ENCODE results near the gene TMX2. TPM values are rescaled to one million over a fixed set of nuclear protein-coding genes. Genes with fewer than 3 reads are reported as not detected.
A peak's percentile ranks its signal among the peaks of the same experiment; 100 is the strongest.
"Not testable (repeated sequence)": the region's sequence is repeated elsewhere in the genome, so short reads cannot be mapped to it uniquely, and the experiment has no call there.

TMX2 gene, protein sequence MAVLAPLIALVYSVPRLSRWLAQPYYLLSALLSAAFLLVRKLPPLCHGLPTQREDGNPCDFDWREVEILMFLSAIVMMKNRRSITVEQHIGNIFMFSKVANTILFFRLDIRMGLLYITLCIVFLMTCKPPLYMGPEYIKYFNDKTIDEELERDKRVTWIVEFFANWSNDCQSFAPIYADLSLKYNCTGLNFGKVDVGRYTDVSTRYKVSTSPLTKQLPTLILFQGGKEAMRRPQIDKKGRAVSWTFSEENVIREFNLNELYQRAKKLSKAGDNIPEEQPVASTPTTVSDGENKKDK
- total RNA-seq, result 61.8 and 76.4 TPM in 2 replicates
- 102 TPM for polyA plus RNA-seq (2012)

DNA sequence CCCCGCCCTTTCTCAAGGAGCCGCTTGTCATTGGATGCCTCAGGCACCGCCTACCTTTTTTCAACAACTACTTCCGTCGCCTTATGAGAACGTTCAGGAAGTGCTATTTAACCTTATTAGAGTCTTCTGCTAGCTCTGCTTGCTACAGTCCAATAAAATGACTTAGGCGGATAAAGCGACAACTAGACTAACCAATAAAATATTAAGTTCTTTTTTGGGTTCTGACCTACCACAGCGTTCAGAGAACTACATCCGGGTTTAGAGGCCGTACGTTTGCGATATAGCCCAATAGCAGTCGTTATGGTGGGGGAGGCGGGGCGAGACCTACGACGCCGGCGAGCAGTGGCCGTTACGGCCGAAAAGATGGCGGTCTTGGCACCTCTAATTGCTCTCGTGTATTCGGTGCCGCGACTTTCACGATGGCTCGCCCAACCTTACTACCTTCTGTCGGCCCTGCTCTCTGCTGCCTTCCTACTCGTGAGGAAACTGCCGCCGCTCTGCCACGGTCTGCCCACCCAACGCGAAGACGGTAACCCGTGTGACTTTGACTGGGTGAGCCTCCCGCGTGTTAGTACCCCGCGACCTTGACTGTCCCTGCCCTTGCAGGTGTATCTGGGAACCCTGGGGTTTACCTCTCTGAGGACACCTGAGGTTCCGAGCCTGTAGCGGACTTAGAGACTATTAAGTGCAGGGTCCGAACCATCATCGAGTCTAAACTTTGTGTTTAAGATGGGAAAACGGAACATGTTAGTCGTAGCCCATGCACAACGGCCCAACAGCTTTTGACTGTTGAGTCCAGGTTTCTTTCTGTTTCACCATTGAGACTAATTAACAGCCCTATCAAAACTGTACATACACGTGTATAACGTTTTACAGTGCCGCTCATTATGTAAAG is at the start of gene TMX2:
TSS of gene TMX2 (plus strand) at position 338 of the 895 bp plus-strand sequence. CDS start at position 364, 26 bp downstream.
- peak; percentile 99 for DNase-seq (ENCODE audit: low read depth)

DNA sequence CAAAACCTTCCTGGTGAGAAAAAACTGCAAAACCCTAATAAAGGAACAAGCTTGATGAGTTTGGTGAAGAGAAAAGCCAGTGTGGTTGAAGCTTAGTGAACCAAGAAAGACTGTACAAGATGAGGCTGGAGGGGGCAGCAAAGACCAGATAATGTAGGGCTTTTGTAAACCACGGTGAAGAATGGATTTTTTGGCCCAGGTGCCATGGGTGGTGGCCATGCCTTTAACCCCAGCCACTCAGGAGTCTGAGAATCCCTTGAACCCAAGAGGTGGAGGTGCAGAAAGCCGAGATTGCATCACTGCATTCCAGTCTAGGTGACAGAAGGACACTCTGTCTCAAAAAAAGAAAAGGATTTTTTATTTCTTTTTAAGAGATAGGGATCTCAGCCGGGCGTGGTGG is 49.5 kb upstream of the TMX2 start:
- DNase-seq (ENCODE audit: low read depth), result no peak

DNA sequence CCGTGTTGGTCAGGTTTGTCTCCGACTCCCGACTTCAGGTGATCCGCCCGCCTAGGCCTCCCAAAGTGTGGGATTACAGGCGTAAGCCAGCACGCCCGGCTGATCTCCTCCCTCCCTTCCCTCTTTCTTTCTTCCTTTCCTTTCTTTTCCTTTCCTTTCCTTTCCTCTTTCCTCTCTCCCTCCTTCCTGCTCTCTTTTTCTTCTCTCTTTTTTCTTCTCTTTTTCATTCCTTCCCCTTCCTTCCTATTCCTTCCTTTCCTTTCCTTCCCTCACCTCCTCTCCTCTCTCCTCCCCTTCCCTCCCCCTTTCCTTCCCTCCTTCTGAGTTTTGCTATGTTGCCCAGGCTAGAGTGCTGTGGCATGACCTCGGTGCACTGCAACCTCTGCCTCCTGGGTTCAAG is 48.4 kb upstream of the TMX2 start:
- no peak for DNase-seq (ENCODE audit: low read depth)

DNA sequence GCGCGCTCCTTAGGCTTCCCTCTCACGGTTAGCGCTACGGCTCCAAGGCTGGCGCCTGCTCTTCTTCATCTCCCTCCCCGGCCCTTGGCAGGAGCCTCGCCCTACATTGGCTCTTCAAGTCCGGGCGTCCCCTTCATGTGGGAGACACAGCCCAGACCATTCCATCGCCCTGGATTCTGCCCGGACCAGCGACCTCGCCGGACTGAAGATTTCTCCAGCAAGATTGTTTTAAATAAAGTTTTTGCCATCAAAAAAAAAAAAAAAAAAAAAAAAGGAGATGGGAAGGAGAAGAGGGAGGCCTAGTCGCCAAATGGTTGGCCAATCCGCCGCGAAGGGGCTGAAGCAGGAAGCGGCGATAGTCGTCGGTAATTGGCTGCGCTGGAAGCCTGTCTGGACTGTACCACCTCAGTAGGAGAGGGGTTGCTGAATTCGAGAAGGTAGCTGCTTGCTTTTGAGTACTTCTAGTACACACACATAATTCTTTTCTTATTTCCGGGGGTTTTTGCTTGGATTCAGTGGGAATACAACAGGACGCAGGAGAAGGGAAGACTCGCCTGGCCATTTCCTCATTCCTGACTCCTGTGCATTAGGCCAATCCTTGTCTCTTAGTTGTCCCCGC is 45.2 kb upstream of the TMX2 start:
- DNase-seq (ENCODE audit: low read depth), result peak; percentile 99

DNA sequence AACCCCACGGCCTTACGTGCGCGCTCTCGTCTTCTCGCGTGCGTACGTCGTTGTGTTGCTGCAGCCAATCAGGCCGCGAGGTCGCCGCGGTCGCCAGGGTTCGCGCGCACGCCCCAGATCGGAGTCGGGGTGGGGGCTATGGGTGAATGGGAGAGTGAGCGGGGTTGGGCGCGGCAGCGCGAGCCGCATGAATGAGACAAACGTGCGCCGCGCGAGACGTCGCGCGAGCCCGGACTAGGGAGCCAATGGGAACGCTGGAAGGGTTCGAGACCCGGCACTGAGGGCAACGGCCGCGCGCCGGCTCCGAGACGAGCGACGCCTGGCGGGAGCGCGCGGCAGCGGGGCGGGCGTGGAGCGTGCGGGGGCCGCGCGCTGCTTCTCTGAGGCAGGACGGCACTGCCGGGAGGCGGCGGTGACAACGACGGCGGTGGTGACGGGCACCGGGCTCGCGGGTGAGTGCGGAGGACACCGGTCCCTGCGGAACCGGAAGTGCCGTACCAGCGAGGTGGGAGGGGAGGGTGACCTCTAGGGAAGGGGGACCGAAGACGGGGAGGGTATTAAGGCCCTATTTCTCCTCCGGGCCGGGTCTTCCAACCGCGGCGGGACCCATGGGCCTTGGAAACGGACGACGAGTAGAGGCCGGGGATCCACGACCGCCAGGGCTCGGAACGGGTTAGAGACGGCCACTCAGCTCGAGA is 44.5 kb upstream of the TMX2 start, which contains the start of gene ZDHHC5:
TSS of gene ZDHHC5 (plus strand) at position 379 of the 698 bp plus-strand sequence. CDS start 4,977 bp downstream, outside the sequence.
- DNase-seq (ENCODE audit: low read depth), result peak; percentile 99

DNA sequence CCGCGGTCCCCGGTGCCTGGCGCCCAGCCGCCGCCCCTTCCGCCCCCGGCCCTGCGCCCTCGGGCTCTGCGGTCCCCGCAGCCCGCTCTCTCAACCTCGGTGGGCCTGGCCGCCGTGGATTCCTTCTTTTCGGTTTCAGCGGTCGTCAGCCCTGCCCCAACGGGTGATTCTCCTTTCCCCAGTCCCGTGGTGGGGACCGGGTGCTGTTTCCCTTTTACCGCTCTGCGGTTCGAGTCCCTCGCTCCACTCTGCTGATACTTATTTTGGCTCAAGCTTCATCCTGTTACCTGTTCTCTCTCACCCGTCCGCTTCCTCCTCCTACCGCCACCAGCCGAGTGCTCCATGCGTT is 44.0 kb upstream of the TMX2 start:
- DNase-seq (ENCODE audit: low read depth), result no peak

DNA sequence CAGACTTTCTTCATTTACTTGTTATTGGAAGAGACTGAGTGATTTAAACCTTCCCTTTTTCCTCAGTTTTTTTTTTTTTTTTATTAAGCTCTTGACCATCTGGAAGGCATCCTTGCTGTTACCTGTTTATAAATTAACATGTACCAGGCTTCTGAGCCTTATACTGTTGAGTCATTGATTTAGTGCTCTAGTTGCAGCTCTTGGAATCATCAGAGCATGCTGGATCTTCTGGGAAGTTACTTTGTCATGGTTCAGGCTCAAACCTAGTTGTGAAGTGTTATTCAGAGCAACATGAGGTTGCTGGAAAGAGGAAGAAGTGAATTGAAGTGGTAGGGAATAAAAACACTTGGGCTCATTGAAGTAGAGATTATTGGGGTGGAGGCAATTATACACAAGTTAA is 38.1 kb upstream of the TMX2 start:
- no peak for DNase-seq (ENCODE audit: low read depth)

DNA sequence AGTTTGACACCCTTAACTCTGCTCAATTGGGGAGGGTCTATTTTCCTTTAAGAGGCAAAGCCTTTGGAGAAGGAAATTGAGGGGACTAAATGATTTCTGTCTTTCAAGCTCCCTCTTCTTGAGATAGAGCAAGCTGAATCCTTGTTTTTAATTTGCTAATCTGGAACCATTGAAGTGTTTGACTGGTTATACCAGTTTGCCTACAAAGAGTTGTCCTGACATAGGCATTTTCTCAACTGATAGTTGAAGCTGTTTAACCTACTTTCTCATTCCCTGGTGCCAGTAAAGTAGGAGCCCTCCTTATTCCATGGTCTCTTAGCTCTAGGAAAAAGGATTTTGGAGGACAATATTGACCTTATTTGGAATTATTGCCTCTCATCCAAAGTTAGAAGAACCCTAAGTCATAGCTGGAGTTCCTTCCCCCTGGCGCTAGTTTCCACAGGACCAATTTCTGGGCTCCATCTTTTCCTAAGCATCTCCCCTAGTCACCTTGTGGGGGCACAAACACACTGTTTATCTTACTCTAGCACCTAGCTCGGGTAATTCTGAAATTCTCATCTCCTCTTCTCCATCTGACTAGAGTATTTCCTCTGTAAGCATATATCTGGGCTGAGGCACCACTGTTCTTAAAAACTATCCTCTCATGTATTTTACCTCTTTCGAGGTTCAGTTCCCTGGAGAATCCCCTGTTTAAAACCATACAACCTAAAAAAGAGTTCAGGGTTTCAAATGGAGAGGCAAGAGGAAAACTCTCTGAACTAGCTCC is 37.0 kb upstream of the TMX2 start:
- no peak for DNase-seq (ENCODE audit: low read depth)

DNA sequence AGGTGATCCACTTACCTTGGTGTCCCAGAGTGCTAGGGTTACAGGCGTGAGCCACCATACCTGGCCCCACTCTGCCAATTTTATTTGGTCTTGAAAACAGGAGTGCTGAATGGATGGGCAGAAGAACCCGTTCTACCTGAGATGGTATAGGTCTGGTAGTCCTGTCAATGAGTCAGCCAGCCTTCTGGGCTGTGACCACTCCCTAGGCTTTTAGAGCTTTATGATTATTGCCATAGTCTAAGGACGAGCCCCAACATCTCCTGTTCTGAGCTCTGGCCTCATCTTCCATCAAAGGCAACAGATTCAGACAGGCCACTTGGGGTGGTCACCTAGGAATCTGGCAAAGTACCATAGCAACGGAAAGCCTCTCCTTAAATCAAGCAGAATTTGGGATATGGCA is 33.0 kb upstream of the TMX2 start:
- DNase-seq (ENCODE audit: low read depth), result no peak

DNA sequence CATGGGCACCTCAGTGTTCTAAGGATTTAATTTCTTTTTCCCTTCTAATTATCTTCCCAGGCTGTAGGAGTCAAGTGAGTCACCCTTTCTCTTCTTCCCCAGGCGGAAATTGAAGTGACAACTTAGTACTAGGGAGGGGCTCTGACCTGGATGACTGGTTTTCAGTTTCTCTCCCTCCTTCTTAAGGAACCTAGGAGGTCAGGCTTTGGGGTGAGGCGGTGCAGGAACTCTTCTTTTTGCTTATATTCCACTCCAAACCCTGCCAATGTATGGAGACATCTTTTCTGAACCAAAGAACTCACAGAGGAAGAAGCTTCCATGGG is 31.9 kb upstream of the TMX2 start:
- no peak for DNase-seq (ENCODE audit: low read depth)

DNA sequence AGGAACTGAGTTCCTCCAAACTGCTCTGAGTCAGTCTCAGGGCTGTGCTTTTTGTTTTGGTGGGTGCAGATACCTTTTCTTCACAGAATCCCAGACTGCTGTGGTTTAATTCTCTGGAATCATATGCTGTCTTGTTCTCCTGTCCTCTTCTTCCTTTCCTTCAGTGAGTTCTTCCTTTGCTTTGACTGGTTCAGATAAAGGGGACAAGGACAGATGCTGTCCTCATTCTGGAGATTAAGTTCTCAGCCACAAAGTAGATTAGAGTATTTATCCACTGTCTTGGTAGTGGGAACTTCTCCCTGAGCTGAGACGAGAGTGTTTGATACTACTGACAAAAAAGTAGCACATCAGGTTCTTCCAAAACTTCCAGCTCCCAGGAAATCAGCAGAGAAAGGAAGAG is 31.2 kb upstream of the TMX2 start:
- DNase-seq (ENCODE audit: low read depth), result no peak

DNA sequence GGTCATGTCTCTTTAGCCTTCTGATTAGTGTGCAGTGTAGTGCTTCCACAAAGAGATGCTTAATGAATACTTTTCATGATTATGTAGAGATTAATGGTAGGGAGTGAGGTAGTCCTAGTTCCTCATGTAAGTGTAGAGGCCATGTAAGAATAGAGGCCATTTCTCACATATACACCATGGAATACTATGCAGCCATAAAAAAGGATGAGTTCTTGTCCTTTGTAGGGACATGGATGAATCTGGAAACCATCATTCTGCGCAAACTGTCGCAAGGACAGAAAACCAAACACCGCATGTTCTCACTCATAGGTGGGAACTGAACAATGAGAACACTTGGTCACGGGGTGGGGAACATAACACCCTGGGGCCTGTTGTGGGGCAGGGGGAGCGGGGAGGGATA is 21.9 kb upstream of the TMX2 start:
- not testable (repeated sequence) for DNase-seq (ENCODE audit: low read depth)

DNA sequence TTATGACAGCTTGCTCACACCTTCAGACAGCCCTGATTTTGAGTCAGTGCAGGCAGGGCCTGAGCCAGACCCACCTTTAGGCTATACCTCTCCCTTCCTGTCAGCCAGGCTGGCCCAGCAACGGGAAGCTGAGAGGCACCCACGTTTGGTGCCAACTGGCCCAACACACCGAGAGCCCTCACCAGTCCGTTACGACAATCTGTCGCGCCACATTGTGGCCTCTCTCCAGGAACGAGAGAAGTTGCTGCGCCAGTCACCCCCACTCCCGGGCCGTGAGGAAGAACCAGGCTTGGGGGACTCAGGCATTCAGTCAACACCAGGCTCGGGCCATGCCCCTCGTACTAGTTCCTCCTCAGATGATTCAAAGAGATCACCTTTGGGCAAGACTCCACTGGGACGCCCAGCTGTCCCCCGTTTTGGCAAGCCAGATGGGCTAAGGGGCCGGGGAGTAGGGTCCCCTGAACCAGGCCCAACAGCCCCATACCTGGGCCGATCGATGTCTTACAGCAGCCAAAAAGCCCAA is 13.5 kb upstream of the TMX2 start:
- no peak for DNase-seq (ENCODE audit: low read depth)

DNA sequence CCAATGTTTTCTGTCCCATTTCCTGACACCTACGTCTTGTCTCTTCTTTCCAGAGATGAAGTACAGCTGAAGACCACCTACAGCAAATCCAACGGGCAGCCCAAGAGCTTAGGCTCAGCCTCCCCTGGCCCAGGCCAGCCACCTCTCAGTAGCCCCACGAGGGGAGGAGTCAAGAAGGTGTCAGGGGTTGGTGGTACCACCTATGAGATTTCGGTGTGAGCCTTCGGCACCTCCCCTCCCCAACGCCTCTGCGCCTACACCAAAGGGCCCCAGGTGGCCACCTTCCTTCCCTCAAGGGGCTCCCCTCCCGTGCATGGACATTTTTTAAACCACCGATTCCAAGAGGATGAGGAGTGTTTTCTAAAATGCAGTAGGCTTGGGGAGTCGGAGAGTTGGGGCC is 12.6 kb upstream of the TMX2 start:
- DNase-seq (ENCODE audit: low read depth), result no peak

DNA sequence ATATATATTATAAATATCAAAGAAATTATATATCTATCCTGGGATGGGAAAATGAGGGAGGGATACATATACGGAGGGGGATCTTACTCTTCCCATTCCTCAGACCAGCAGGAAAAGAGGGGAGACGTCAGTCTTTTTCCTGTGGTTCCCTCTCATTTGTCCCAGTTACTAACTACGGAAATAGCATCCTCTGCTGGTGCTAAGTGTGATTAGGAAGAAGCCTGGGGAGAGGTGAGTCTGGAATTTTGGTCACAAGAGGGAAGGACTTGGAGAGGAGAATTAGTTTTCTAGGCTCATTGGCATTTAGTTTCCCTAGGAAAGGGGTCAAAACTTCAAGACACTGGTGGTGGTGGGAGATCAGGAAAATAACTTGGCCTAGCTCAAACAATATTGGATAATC is 12.0 kb upstream of the TMX2 start:
- DNase-seq (ENCODE audit: low read depth), result no peak

DNA sequence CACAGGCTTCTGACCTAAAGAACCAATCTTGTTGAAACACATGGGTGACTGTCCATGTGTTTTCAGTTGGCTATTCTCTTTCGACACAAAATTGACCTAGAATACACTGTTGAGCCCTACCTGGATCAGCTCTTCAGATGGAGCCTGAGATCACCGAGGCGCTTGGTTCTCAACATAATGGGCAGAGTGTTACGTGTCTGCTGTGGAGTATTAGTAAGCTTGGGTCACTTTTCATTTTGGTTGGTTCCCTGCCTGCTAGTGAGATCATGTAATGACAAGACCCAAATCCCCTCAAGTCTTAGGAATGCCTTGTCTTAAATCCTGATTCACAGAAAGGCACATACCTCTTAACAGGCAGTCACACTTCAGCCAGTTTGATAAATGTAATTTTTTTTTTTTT is 9.1 kb upstream of the TMX2 start:
- DNase-seq (ENCODE audit: low read depth), result no peak

DNA sequence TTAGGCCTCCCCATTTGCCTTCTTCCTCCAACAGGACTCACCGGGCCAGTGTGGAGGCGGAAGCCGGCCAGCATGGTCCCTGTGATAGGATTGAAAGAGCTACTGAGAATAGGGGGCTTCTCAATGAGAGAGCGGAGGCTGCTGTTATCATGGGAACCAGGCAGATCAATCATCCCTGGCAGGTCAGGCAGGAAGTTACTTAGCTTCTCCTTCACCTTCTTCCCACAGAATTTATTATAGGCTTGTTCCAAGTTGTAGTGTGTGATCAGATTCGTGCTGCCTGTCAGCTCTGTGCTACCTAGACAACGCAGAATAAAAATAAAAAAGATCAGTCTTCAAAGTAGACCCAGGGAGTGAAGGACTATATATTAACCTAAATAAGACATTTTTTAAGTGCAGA is 7.5 kb upstream of the TMX2 start:
- no peak for DNase-seq (ENCODE audit: low read depth)

DNA sequence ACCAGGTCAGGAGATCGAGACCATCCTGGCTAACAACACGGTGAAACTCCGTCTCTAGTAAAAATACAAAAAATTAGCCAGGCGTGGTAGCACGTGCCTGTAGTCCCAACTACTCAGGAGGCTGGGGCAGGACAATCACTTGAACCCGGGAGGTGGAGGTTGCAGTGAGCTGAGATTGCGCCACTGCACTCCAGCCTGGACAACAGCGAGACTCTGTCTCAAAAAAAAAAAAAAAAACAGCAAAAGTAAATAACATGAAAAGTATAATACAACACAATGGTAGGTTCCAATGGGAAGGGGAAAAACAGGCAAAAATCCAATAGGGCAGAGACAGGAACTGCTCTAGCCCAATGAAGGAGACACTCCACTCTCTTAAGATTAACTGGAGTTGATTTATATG is 7.0 kb upstream of the TMX2 start:
- DNase-seq (ENCODE audit: low read depth), result not testable (repeated sequence)

DNA sequence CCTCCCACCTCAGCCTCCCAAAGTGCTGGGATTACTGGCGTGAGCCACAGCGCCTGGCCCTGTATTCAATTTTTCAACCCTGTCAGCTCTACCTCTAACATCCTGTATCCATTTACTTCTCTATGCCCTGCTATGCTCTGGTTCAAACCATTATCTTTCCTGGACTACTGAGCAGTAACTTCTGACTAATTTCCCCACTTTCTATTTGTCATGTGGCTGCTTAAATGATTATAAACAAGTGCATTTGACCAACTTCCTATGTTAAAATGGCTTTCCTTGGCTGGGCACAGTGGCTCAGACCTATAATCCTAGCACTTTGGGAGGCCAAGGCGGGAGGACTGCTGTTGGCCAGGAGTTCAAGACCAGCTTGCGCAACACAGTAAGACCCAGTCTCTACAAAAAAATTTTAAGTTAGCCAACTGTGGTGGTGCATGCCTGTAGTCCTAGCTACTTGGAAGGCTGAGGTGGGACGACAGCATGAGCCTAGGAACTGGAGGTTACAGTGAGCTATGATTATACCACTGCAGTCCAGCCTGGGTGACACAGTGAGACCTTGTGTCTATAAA is 2.5 kb upstream of the TMX2 start:
- no peak for DNase-seq (ENCODE audit: low read depth)
